Kidney (tissue), 14 donors: ENCODE results near the gene PTPRH. TPM values are rescaled to one million over a fixed set of nuclear protein-coding genes. Genes with fewer than 3 reads are reported as not detected.

ENCODE experiments used
- DNase-seq, 5 donors: peaks; one replicate each; pipeline ENCODE4 v3.0.0-alpha.2; 2013 to 2020
- FAIRE-seq: peaks from 2 replicates; lab custom pipeline; 2012; peaks lifted over from hg19 to GRCh38; lab: Jason Lieb, UNC
- H3K27ac ChIP-seq, 2 donors: one replicate each; pipeline ENCODE4 v1.7.0; 2013; ENCODE audit warnings: low read depth in 2 of 2, low read length in 2 of 2, inconsistent platforms in 1 of 2
- H3K27me3 ChIP-seq: one replicate; pipeline ENCODE4 v1.7.1; 2013; ENCODE audit warnings: low read length, inconsistent platforms; ENCODE audit not compliant: control insufficient read depth, insufficient read depth
- H3K36me3 ChIP-seq, 3 donors: one replicate each; pipeline versions ENCODE4 v1.7.0 to v1.7.1; 2013; ENCODE audit warnings: low read length in 3 of 3, control low read depth in 1 of 3, inconsistent platforms in 1 of 3; ENCODE audit not compliant: insufficient read depth in 3 of 3, control insufficient read depth in 2 of 3
- H3K4me1 ChIP-seq, 3 donors: one replicate each; pipeline versions ENCODE4 v1.7.0 to v1.7.1; 2013; ENCODE audit warnings: low read length in 3 of 3, inconsistent platforms in 1 of 3, low read depth in 1 of 3; ENCODE audit not compliant: control insufficient read depth in 2 of 3, insufficient read depth in 2 of 3
- H3K4me3 ChIP-seq, 3 donors: one replicate each; pipeline versions ENCODE4 v1.7.0 to v1.8.1; 2013; ENCODE audit warnings: low read length in 3 of 3, control low read depth in 1 of 3, inconsistent platforms in 1 of 3
- H3K9ac ChIP-seq, 3 donors: one replicate each; pipeline versions ENCODE4 v1.7.0 to v1.7.1; 2013; ENCODE audit warnings: low read length in 3 of 3, control low read depth in 1 of 3, inconsistent platforms in 1 of 3
- H3K9me3 ChIP-seq, 3 donors: one replicate each; pipeline versions ENCODE4 v1.7.0 to v1.7.1; 2013; ENCODE audit warnings: low read length in 3 of 3, control low read depth in 1 of 3, inconsistent platforms in 1 of 3; ENCODE audit not compliant: control insufficient read depth in 2 of 3, insufficient read depth in 1 of 3
- CTCF ChIP-seq: IDR thresholded peaks from 3 replicates; pipeline ENCODE4 v1.5.1; 2012; ENCODE audit warnings: mild to moderate bottlenecking, moderate library complexity, borderline replicate concordance; ENCODE audit not compliant: insufficient read depth; ENCODE audit errors: extremely low read depth
- intact Hi-C: fragments of 100-400 bp; cut with DNase I; formaldehyde crosslinking; loops from one replicate; pipeline ENCODE4 v1.11.1; 2022
- microRNA-seq: library from miRNA; unstranded; fragments of <30 nt; microRNA quantifications from one replicate; pipeline ENCODE4 v1.2.0, GENCODE V29; 2020
- polyA plus RNA-seq: library from polyadenylated mRNA; stranded (reverse); fragments of 350-450 nt; fragmentation: Illumina TruSeq; extraction: RNeasy Lipid Tissue Mini Kit (QIAGEN cat#74804); gene quantifications from one replicate; pipeline ENCODE4 v1.2.3, GENCODE V29; 2014; ENCODE audit warnings: low read depth, low replicate concordance; ENCODE audit not compliant: insufficient read depth
- total RNA-seq: library from RNA; stranded (reverse); fragmentation: NEBNext Ultra II Directional; extraction: Animal tissue kit (Norgen Biotek cat#: 25700); gene quantifications from one replicate; pipeline ENCODE4 v1.2.1, GENCODE V29; 2021
- donor health status: control.
- donor health status: control.
- donor health status: control.
- donor health status: control.
- donor health status: control.
- donor health status: DM: yes; HTN: yes; CAD: no.
- donor health status: Normal renal cell carcinoma (clear cell type).

Gene PTPRH
- total and polyA plus RNA-seq, 2 donors from 2014 or later: 2.8 TPM; not detected in 1

- Histone ChIP-seq H3K4me3 (no peak overlapping the region), H3K27me3 (no peaks in the 10 kb centered on the region), H3K36me3 (no peaks in the 10 kb centered on the region), H3K27ac (no peak overlapping the region), H3K4me1 (no peaks in the 10 kb centered on the region), H3K9ac (no peak overlapping the region), H3K9me3 (no peaks in the 10 kb centered on the region)
- no peak for FAIRE-seq
- intact Hi-C loops: no loop called here
- DNase-seq: peak in 2 of 5 donors; percentile 51 to 53
- TF ChIP-seq CTCF: no peak
Observed at GRCh38 chr19:55133639-55134444, 75.5 kb downstream of the PTPRH start.

GRCh38 chr19:55132453-55133129, 76.7 kb downstream of the PTPRH start:
- no peaks in the 10 kb centered on the region for H3K36me3 ChIP-seq
- FAIRE-seq: no peak
- H3K27ac ChIP-seq: no peak overlapping the region
- no peaks in the 10 kb centered on the region for H3K4me1 ChIP-seq
- peak; percentile 15 for TF ChIP-seq CTCF
- DNase-seq: no peak
- intact Hi-C loops: no loop called here
- H3K9ac ChIP-seq: no peak overlapping the region
- no peaks in the 10 kb centered on the region for H3K27me3 ChIP-seq
- no peaks in the 10 kb centered on the region for H3K9me3 ChIP-seq
- no peak overlapping the region for H3K4me3 ChIP-seq

- intact Hi-C loops: no loop called here
- TF ChIP-seq CTCF: no peak
- H3K4me3 ChIP-seq: no peak overlapping the region
- H3K36me3 ChIP-seq: no peaks in the 10 kb centered on the region
- H3K9ac ChIP-seq: no peak overlapping the region
- no peaks in the 10 kb centered on the region for H3K4me1 ChIP-seq
- H3K27ac ChIP-seq: no peak overlapping the region
- FAIRE-seq: no peak
- H3K9me3 ChIP-seq: no peaks in the 10 kb centered on the region
- DNase-seq: no peak
- H3K27me3 ChIP-seq: no peaks in the 10 kb centered on the region
Observed at GRCh38 chr19:55131421-55131820, 77.9 kb downstream of the PTPRH start.

Small RNA genes lying within 50 kb of the gene (microRNA-seq; reads per million reads assigned to microRNA genes)
- gene MIR6802: not detected
- 2.4 reads per million for gene MIR6803
- gene MIR6804: not detected

Other genes starting within 250 kb of the PTPRH start
- gene NLRP2, start 243.1 kb downstream of the PTPRH start, total RNA-seq: 34.4 TPM
- gene NLRP2, start 243.1 kb downstream of the PTPRH start, polyA plus RNA-seq: 2.2 TPM
- gene GP6, start 171.2 kb downstream of the PTPRH start, total RNA-seq: 0.35 TPM
- 0.73 TPM for gene GP6, start 171.2 kb downstream of the PTPRH start, polyA plus RNA-seq
- 38.7 TPM for gene RDH13, start 146.4 kb downstream of the PTPRH start, total RNA-seq
- gene RDH13, start 146.4 kb downstream of the PTPRH start, polyA plus RNA-seq: 24.9 TPM
- 95.0 TPM for gene EPS8L1, start 133.6 kb downstream of the PTPRH start, total RNA-seq
- gene EPS8L1, start 133.6 kb downstream of the PTPRH start, polyA plus RNA-seq: 45.4 TPM
- 146 TPM for gene PPP1R12C, start 91.9 kb downstream of the PTPRH start, total RNA-seq
- gene PPP1R12C, start 91.9 kb downstream of the PTPRH start, polyA plus RNA-seq: 89.0 TPM
- gene TNNT1, start 60.3 kb downstream of the PTPRH start, total RNA-seq: not detected
- gene TNNT1, start 60.3 kb downstream of the PTPRH start, polyA plus RNA-seq: not detected
- gene TNNI3, start 51.8 kb downstream of the PTPRH start, total RNA-seq: 0.41 TPM
- gene TNNI3, start 51.8 kb downstream of the PTPRH start, polyA plus RNA-seq: 1.7 TPM
- gene DNAAF3, start 42.9 kb downstream of the PTPRH start, total RNA-seq: 11.4 TPM
- gene DNAAF3, start 42.9 kb downstream of the PTPRH start, polyA plus RNA-seq: 5.1 TPM
- not detected for gene SYT5, start 29.2 kb downstream of the PTPRH start, total RNA-seq
- gene SYT5, start 29.2 kb downstream of the PTPRH start, polyA plus RNA-seq: not detected
- gene TMEM86B, start 19.3 kb upstream of the PTPRH start, total RNA-seq: 3.3 TPM
- gene TMEM86B, start 19.3 kb upstream of the PTPRH start, polyA plus RNA-seq: 4.6 TPM
- 61.6 TPM for gene PPP6R1, start 49.5 kb upstream of the PTPRH start, total RNA-seq
- gene PPP6R1, start 49.5 kb upstream of the PTPRH start, polyA plus RNA-seq: 30.6 TPM
- gene HSPBP1, start 70.6 kb upstream of the PTPRH start, total RNA-seq: 37.6 TPM
- gene HSPBP1, start 70.6 kb upstream of the PTPRH start, polyA plus RNA-seq: 55.9 TPM
- 6.5 TPM for gene BRSK1, start 74.5 kb upstream of the PTPRH start, total RNA-seq
- 1.4 TPM for gene BRSK1, start 74.5 kb upstream of the PTPRH start, polyA plus RNA-seq
- gene TMEM150B, start 115.8 kb upstream of the PTPRH start, total RNA-seq: 3.6 TPM
- 5.4 TPM for gene TMEM150B, start 115.8 kb upstream of the PTPRH start, polyA plus RNA-seq
- 13.0 TPM for gene KMT5C, start 130.4 kb upstream of the PTPRH start, total RNA-seq
- 4.1 TPM for gene KMT5C, start 130.4 kb upstream of the PTPRH start, polyA plus RNA-seq
- gene COX6B2, start 145.2 kb upstream of the PTPRH start, total RNA-seq: 3.8 TPM
- gene COX6B2, start 145.2 kb upstream of the PTPRH start, polyA plus RNA-seq: 0.62 TPM
- not detected for gene GARIN5B, start 153.8 kb upstream of the PTPRH start, total RNA-seq
- not detected for gene GARIN5B, start 153.8 kb upstream of the PTPRH start, polyA plus RNA-seq
- gene IL11, start 161.0 kb upstream of the PTPRH start, total RNA-seq: 0.47 TPM
- gene IL11, start 161.0 kb upstream of the PTPRH start, polyA plus RNA-seq: 0.37 TPM
- not detected for gene TMEM190, start 167.3 kb upstream of the PTPRH start, total RNA-seq
- not detected for gene TMEM190, start 167.3 kb upstream of the PTPRH start, polyA plus RNA-seq
- gene TMEM238, start 174.8 kb upstream of the PTPRH start, total RNA-seq: 24.3 TPM
- gene TMEM238, start 174.8 kb upstream of the PTPRH start, polyA plus RNA-seq: 8.1 TPM
- gene RPL28, start 176.4 kb upstream of the PTPRH start, total RNA-seq: 1,259 TPM
- gene RPL28, start 176.4 kb upstream of the PTPRH start, polyA plus RNA-seq: 1,453 TPM
- gene UBE2S, start 198.3 kb upstream of the PTPRH start, total RNA-seq: 16.8 TPM
- 20.8 TPM for gene UBE2S, start 198.3 kb upstream of the PTPRH start, polyA plus RNA-seq
- gene SHISA7, start 233.8 kb upstream of the PTPRH start, total RNA-seq: not detected
- not detected for gene SHISA7, start 233.8 kb upstream of the PTPRH start, polyA plus RNA-seq